ENCODE measurements around the gene CFAP77.

GRCh38 chr9:132472599-132472998, 62.6 kb downstream of the CFAP77 start:
- TF ChIP-seq ESRRA (CRISPR knock-in tag; IDR thresholded peaks at IDR 0.05; ENCODE audit: low read depth): no peak
- no peak for TF ChIP-seq RAD21 (CRISPR knock-in tag; IDR thresholded peaks at IDR 0.05)
- TF ChIP-seq ZZZ3 (CRISPR knock-in tag; IDR thresholded peaks at IDR 0.05; ENCODE audit: borderline replicate concordance): no peak
- no peak for TF ChIP-seq HCFC1 (IDR thresholded peaks at IDR 0.05; ENCODE audit: low read depth, low read length)
- no peak for TF ChIP-seq STAT5B (CRISPR knock-in tag; IDR thresholded peaks at IDR 0.05)
- TF ChIP-seq ZNF10 (CRISPR knock-in tag; IDR thresholded peaks at IDR 0.05; ENCODE audit: borderline replicate concordance, low read depth): no peak
- no peak for TF ChIP-seq FOXP4 (CRISPR knock-in tag; IDR thresholded peaks at IDR 0.05)
- TF ChIP-seq FOXK2 (IDR thresholded peaks at IDR 0.05): no peak
- TF ChIP-seq ZNF737 (CRISPR knock-in tag; IDR thresholded peaks at IDR 0.05; ENCODE audit: borderline replicate concordance): no peak
- TF ChIP-seq TFDP2 (CRISPR knock-in tag; IDR thresholded peaks at IDR 0.05): no peak
